NB4 (cell line): Measurements from ENCODE around the gene UGT1A6.
"Not testable (repeated sequence)": the region's sequence is repeated elsewhere in the genome, so short reads cannot be mapped to it uniquely, and the experiment has no call there.

Experiments used
- DNase-seq: peaks from one replicate; pipeline ENCODE4 v3.0.0; 2010; ENCODE audit warnings: low read depth
- H3K4me3 ChIP-seq: one replicate; pipeline ENCODE4 v1.5.1; 2011; ENCODE audit warnings: mild to moderate bottlenecking, low read depth, low read length, moderate library complexity
- CTCF ChIP-seq: IDR thresholded peaks from one replicate; pipeline ENCODE4 v1.5.1; 2012; ENCODE audit warnings: low read depth, low read length
- MAX ChIP-seq: IDR thresholded peaks from 2 replicates; pipeline ENCODE4 v1.6.1; 2011; ENCODE audit warnings: low read depth, low read length
- MYC ChIP-seq: IDR thresholded peaks from 2 replicates; pipeline ENCODE4 v1.6.1; 2011; ENCODE audit warnings: low read depth, low read length
- POLR2A ChIP-seq: IDR thresholded peaks from 2 replicates; pipeline ENCODE4 v1.6.1; 2011; ENCODE audit warnings: mild to moderate bottlenecking; ENCODE audit not compliant: insufficient read length; ENCODE audit errors: extremely low read depth

Gene UGT1A6

GRCh38 chr2:233745073-233745755 lies 52.5 kb downstream of the UGT1A6 start:
- no peak overlapping the region for H3K4me3 ChIP-seq
- DNase-seq = no peak
- TF ChIP-seq POLR2A (no peak), MAX (no peak), CTCF (no peak), MYC (no peak)

GRCh38 chr2:233745838-233746237 lies 53.1 kb downstream of the UGT1A6 start:
- not testable (repeated sequence) for H3K4me3 ChIP-seq, DNase-seq

- no peak for DNase-seq
- no peak for TF ChIP-seq CTCF
- no peak for TF ChIP-seq MAX
- no peak for TF ChIP-seq MYC
- TF ChIP-seq POLR2A = no peak
- H3K4me3 ChIP-seq = no peak overlapping the region
Observed at GRCh38 chr2:233746475-233747282, 54.0 kb downstream of the UGT1A6 start.

- TF ChIP-seq MYC = no peak
- TF ChIP-seq CTCF = no peak
- no peak for TF ChIP-seq MAX
- no peak for TF ChIP-seq POLR2A
- DNase-seq = no peak
- no peak overlapping the region for H3K4me3 ChIP-seq
Observed at GRCh38 chr2:233747283-233747544, 54.5 kb downstream of the UGT1A6 start.

GRCh38 chr2:233750689-233751088 lies 58.0 kb downstream of the UGT1A6 start:
- not testable (repeated sequence) for H3K4me3 ChIP-seq, DNase-seq

GRCh38 chr2:233751212-233752009 lies 58.7 kb downstream of the UGT1A6 start:
- DNase-seq, H3K4me3 ChIP-seq: not testable (repeated sequence)

- TF ChIP-seq MAX (no peak), CTCF (no peak), POLR2A (no peak), MYC (no peak)
- no peak overlapping the region for H3K4me3 ChIP-seq
- no peak for DNase-seq
Observed at GRCh38 chr2:233754872-233755611, 62.4 kb downstream of the UGT1A6 start.
